ENCODE data around the gene DSN1.

DSN1 gene

DNA sequence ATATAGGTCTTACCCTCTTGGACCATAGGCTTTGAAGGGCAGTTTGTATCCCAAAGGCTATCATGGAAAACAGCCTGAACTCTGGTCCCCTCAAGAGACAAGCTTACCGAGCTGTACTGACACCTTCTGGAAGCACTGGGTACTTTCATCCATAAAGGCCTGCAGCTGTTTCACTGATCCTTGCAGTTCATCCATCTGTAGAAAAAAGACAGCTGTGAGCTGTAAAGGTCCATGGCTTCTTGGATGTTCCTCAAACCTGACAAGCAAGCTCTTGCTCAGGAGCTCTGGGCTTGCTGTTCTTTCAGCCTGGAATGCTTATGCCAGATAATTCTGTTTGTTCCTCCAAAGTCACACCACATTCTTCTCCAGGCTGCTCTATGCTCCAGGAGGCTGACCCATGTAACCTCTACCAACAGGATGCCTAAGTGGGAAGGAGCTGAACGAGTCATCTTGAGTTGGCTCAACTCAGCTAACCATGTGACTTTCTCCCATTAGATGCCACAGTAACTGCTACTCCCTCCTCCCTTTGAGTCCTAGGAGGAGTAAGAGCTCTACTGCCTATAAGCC is 18.8 kb downstream of the DSN1 start:
- DNase-seq (ENCODE audit: low read depth): no peak

DNA sequence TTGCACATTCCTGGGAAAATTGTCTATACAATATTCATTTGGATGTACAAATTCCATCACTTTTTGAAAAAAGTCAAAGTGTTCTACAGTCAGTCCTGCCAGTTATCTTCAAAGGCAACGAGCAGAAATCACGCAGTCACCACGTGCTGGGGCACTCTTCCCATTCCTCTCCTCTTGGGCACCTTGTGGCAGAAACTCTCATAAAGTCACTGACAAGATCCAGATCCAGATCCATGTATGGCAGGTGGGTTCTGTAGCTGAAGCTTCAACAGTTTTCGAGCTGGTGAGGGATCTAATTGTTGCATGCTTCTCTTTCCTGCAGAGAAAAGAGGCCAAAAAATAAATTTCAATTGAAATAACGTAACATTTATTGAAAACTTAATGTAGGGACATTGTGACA is 21.0 kb downstream of the DSN1 start:
- no peak for DNase-seq (ENCODE audit: low read depth)

DNA sequence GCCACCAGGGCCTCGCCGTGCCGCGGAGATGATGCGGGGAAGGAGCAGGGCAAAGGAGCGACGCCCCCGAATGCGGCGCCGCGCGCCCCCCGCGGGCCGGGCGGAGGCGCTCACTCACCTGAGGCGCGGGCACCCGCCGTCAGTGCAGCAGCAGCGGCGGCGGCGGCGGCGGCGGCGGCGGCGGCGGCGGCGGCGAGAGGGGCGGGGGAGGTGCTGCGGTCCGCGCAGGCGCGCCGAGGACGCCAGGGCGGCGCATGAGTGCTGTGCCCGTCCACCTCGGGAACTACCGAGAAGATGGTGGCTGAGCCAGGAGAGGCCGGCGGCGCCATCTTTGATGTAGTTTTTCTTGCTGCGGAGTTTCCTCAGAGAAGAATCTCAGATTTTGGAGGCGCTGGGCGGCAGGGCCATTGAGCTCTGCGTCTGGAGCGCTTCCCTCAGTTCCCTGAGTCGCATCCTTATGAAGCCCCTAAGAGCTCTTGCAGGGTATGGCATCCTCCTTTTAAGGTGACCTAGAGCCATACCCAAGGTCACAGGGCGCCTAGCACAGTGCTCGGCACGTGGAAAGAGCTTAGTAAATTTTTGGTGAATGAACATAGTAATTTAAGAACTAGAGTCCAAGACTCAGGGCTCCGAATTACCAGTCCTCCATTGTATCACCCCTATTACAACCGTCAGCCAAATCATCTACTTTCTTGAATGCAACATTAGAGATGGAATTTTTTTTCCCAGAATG is 27.5 kb downstream of the DSN1 start, which contains the start of gene NDRG3:
Gene NDRG3 (minus strand): TSS at position 164 of the 733 bp plus-strand sequence. CDS start 24,355 bp downstream, outside the sequence.
- DNase-seq (ENCODE audit: low read depth): peak; percentile 75

DNA sequence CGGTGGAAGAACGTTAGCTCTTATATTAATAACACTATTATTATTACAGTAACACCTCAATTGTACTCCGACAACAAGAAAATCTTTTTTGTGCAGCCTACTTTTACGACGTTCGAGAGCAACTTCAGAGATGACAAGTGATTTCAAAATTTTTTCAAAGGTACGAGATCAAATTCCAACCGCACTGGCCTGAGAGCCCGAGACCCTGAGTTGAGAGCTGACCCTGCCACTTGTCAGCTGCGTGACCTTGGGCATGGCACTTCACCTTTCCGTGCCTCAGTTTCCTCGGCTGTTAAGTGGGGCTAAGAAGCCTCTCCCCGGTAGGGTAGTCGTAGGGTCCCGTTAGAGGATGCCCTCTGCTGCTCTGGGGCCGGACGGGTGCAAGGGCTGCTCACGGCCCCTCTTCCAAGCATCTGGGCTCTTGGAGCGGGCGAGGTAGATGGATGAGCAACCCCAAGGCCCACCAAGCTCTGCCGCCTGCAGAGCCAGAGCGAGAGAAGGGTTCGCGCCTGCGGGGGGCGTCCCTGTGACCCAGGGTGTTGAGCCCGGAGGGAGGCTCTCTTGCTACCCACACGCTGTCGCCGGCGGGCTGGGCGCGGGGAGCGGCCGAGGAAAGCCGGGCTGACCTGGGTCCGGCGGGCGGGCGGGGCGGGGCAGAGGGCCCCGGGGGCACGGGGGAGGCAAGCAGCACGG is 28.2 kb downstream of the DSN1 start:
- peak; percentile 7 for DNase-seq (ENCODE audit: low read depth)

DNA sequence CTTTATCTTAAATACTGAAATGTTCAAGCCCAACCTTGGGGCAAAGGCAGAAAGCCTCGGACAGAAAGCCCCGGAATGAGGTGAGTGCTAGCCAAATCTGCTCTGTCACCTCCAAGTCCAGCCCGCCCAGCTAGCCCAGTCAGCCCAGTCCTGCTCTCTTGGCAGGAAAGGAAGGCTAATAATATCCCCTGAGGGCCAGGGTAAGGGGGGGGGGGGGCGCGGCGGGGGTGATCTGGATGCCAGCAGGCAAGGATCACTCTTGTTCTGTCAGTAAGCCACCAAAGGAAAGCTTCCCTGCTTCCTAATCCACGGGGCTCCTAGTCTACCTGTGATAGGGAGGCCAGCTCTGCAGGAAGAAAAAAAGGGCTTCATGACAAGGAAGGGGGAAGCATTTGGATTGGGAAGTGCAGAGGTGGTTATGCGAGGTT is 28.8 kb downstream of the DSN1 start:
- DNase-seq (ENCODE audit: low read depth): no peak

DNA sequence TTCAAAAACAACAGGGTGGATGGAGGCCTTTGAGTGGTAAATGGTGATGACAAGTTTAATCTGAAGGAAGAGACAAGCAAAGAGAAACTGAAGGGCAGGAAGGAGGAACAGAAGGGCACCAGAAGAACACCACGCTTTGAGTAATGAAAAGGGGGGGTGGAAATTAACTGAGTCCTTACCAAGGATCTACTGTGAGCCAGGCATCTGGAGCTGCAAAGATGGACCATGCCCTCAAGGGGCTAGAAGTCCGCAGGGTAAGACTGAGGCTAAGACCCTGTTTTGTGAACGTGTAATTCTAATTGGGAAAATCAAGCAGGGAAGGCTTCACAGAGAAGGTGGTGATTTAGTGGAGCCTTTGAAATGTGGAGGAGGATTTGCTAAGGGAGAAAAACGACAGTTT is 29.3 kb downstream of the DSN1 start:
- DNase-seq (ENCODE audit: low read depth): no peak

DNA sequence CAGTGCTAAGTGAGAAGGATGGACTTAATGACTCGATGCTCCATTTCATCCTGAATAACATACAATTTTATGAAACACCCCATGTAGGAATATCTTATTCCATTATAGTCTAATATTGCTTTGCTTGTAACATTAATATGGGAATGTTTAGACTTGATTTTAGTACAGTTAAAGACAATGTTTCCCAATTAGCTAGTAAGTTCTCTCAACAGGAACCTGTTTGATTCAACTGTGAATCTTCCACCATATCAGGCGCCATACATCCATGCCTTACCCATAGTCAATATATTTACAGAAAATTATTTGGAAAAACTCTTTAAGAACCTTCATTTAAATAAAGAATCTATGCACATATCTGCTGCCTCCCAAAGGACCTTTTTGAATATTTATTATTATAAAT is 31.0 kb downstream of the DSN1 start:
- no peak for DNase-seq (ENCODE audit: low read depth)

DNA sequence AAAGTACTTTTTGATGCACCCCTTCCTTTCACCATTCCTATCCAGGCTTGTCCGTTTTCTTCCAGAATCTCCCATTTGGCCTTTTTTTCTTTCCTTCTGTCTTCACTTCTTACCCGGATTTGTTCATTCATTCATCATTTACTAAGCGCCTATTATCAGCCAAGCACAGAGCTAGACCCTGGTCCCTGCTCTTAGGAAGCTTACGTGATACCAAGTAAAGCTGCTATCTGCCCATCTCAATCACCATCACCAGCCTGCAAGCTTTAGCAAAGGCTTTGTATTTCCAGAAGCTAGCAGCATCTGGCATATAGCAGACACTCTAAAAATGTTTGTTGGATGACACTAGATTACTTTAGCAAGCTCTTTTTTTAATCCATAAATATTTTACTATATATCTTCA is 32.5 kb downstream of the DSN1 start:
- no peak for DNase-seq (ENCODE audit: low read depth)

DNA sequence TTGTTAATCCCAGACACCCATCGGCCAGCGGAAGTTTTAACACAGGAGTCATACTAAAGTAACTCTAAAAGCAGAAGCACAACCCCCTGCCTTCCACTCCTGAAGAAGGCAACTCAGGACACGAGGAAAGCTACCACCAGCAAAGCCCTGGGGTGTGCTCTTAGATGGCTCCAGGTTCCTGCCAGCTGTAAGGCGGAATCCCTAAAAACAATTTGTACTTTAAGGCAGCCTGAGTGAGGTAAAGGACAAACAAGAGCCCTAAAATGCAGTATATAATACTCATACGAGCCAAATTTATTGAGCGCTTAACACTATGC is 36.4 kb downstream of the DSN1 start:
- DNase-seq (ENCODE audit: low read depth): no peak

DNA sequence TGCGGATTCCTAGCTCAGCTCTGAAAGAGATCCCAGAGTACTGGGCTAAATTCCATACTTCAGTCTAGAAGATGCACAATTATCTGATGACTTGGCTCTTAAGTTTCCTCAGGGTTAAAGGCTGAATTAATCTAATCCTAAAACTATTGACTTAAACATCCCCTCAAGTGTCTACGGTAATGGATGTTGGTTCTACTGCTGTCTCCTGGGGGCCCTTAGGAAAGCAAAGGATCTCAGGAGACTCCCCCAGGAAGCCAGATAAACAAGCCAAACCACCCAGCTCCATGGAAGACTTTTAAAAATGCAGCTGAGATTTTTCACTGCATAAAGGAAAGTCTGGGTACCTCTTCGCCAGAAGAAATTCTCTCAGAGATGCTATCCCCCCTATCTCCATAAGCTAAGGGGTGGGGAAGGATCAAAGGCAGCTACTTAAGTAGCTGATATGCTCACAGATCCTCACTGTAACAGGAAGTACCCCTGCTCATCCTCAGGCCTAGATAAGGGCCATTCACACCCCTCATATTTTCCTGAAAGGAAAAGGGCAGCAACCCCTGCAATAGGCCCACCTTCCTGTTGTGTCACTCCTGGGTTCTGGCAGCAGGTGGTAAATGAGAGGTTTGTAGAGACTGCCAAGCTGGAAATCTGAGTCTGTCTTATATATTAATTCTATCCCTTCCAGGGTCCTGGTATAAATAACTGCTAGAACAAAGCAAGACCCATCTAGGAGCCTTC is 36.9 kb downstream of the DSN1 start:
- DNase-seq (ENCODE audit: low read depth): no peak

DNA sequence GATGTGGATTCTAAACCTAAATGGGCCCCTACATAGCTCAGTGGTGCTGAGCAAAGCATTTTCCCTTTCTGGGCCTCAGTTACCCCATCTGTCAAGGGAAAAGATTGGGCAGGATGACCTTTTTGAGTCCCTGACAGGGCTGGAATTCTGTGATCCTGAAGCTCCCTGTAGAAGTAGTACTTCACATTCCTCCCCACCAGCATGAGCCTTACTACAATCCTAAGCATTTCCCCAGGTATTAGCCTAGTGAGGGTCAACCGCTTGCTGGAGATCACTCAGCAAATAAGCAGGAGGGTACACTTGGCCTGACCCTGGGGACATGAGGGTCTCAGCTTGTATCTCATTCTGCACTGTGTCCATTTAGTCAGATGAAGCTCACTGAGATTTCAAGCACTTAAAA is 41.1 kb downstream of the DSN1 start:
- DNase-seq (ENCODE audit: low read depth): no peak

DNA sequence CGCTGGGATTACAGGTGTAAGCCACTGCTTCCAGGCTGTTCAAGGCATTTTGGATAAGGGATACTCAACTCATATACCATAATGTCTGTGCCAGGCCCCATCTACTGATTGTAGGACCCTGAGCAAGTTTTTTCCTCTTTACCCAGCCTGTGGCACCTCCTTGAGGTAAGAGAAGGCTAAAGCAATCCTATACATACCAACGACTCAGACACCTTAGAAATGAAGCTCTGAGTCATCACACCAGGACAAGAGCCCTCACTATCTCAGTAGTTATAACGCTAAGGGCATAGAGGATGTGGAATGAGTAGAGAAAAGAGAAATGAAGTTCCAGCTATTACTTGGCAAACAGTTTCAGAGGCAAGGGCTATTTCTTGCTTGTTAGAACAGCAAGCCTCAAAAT is 44.6 kb downstream of the DSN1 start:
- DNase-seq (ENCODE audit: low read depth): no peak

DNA sequence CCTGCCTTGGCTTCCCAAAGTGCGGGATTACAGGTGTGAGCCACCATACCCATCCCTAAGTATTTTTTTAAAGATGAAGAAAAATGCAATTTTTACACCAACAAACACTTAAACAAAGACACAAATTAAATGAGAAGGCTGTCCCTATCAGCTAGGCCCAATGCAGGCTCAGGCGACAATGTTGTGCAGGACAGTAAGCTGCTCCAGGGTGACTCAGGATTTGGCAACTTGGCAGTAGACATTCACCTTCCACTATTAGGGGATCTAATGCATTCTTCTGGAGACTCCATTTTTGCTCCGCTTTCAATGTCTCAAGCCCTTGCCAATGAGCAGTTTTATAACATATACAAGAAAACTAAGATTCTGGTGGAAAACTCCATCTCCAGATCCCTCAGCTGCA is 47.4 kb downstream of the DSN1 start:
- no peak for DNase-seq (ENCODE audit: low read depth)

DNA sequence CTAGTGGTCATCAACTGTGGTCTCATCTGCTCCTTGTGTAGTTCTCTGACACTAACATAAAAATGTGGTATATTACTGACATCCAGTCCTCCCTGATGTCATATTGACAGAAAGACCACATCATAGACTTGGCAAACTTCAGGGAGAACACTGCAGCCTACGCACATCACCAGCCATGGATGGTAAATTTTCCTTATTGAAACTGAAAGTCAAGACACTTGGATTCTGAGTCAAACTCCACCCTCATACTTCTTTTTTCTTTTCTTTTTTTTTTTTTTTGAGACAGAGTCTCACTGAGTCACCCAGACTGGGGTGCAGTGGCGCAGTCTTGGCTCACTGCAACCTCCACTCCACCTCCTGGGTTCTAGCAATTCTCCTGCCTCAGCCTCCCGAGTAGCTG is 53.1 kb downstream of the DSN1 start:
- DNase-seq (ENCODE audit: low read depth): no peak

DNA sequence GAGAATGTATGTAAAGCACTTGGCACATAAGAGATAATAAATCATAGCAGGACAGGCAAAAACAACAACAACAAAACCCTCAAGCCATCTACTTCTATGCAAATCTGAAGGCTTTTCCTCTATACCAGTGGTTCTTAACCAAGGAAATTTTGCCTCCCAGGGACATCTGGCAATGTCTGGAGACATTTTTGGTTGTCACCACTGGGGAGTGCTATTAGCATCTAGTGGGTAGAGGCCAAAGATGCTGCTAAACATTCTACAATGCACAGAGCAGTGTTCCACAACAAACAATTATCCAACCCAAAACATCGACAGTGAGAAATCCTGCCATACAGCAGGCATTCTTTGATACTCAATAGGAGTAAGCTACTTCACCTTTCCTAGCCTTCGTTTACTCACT is 55.9 kb downstream of the DSN1 start:
- no peak for DNase-seq (ENCODE audit: low read depth)

DNA sequence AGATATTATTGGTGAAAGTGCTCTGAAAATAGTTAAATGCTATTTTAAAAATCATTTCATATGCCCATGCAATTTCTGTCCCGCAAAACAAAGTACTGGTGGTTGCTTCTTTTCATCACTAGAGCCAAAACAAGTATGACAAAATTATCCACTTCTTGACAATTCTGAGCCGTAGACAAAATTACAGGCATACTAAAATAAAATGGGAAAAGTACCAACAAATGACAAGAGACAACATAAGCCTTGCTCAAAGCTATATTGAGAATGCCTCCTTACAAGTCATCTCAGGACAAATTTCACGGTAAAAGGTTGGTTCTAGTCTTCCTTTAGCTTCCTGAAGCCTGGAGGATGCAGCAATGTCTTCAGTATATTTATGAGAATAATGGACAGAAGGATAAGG is 56.5 kb downstream of the DSN1 start:
- DNase-seq (ENCODE audit: low read depth): no peak

DNA sequence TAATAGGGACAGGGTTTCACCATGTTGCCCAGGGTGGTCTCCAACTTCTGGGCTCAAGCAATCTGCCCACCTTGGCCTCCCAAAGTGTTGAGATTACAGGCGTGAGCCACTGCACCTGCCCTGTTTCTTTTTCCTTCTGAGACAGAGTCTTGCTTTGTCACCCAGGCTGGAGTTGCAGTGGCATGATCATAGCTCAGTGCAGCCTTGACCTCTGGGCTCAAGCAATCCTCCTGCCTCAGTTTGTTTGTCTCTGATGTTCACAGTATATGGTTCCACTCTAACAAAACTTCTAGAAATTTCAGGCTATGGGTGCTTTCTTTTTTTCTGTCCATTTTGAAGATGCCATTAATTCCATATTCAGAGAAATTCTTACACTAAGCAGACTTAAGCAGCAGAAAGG is 60.8 kb downstream of the DSN1 start:
- no peak for DNase-seq (ENCODE audit: low read depth)

DNA sequence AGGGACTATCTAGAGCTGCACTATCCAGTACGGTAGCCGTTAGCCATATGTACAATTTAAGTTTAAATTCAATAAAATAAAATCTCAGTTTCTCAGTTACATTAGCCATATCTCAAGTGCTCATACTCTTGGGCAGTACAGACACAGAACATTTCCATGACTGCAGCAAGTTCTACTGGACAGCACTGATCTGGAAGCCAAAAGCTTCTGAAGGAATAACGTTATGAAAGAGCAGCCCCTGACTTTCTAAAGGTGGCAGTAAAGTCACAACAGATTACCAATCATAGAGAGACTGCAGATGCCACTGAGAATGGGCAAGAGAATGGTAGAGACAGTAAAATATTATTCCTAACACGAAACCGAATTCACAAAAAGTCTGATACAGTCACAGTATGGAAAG is 64.4 kb downstream of the DSN1 start:
- no peak for DNase-seq (ENCODE audit: low read depth)

DNA sequence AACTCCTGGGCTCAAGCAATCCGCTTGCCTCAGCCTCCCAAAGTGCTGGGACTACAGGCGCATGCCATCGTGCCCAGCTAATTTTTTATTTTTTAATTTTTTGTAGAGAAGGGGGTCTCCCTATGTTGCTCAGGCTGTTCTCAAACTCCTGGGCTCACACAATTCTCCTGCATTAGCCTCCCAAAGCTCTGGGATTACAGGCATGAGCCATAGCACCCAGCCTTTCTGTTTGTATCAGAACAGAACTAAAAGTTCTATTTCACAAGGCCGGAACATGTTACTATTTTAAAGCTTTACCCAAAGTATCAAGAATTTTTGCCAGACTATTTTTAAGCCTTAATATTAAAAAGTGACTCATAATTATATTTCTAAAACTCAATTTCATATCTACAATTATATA is 70.0 kb downstream of the DSN1 start:
- no peak for DNase-seq (ENCODE audit: low read depth)

Measured in stimulated activated CD8-positive, alpha-beta memory T cell treated with anti-CD3 and anti-CD28 coated beads, Interleukin-7, amount 100 ng/mL, for 24 hours (primary cell).